Measurements from ENCODE around the gene CDH6.
"Not testable (repeated sequence)": the region's sequence is repeated elsewhere in the genome, so short reads cannot be mapped to it uniquely, and the experiment has no call there.

Gene CDH6

DNA sequence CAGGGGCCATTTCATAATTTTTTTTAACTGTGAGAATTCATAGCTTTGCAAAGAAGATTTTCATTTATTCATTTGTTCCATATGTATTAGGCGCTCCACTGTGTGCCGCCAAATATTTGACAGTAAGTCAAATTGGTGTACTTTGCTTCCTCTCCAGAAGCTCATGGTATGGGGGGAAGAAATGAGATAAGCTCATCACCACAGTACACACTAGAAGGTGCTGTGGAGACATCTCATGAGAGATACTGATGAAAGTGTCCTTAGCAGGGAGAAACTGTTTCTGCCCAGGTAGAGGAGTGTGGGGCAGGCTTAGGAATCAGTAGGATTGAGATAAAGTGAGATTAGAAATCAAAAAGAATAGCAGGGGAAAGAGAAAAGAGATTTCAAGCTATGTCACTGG is 136.2 kb downstream of the CDH6 start:
- DNase-seq (ENCODE audit: low spot score) = no peak

GRCh38 chr5:31332160-31332559 is 138.7 kb downstream of the CDH6 start:
- no peak for DNase-seq (ENCODE audit: low spot score)

DNA sequence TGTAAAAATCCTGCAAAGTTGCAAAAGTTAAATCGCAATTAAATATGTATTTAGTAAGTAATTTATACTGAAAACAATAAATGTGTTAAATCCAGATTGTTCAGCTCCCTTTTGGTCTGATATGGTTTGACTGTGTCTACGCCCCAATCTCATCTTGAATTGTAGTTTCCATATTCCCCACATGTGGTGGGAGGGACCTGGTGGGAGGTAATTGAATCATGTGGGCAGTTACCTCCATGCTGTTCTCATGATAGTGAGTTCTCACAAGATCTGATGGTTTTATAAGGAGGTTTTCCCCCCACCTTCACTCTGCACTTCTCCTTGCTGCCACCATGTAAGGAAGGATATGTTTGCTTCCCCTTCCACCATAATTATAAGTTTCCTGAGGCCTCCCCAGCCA is 140.0 kb downstream of the CDH6 start:
- DNase-seq (ENCODE audit: low spot score) = no peak

- no peak for DNase-seq (ENCODE audit: low spot score)
Observed at GRCh38 chr5:31334061-31334860, 140.8 kb downstream of the CDH6 start.

- no peak for DNase-seq (ENCODE audit: low spot score)
Observed at GRCh38 chr5:31335456-31335855, 142.0 kb downstream of the CDH6 start.

- DNase-seq (ENCODE audit: low spot score) = no peak
Observed at GRCh38 chr5:31343946-31344345, 150.5 kb downstream of the CDH6 start.

DNA sequence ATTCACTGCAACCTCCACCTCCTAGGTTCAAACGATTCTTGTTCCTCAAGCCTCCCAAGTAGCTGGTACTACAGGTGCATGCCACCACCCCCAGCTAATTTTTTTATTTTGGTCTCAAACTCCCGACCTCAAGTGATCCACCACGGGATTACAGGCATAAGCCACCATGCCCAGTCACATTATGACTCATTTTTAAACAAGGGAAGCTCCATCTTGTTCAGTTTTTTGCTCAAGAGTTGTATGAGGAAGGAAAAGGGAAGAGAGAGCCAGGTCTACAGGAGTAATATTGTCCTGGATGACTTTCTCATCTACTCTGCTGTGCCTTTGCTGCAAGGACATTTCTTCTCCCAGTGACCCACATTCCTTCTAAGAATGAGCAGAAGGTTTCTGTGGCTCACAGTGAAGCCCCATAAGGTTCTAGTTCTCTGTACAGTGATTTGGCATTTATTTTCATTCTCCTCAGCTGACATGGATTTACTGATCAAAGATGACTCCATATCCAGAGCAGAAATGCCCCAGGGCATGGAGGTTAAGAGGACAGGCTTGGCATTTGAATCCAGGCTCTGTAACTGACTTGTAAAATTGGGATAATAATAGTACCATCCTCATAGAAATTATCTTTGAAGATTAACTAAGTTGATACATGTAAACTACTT is 153.5 kb downstream of the CDH6 start:
- no peak for DNase-seq (ENCODE audit: low spot score)

DNA sequence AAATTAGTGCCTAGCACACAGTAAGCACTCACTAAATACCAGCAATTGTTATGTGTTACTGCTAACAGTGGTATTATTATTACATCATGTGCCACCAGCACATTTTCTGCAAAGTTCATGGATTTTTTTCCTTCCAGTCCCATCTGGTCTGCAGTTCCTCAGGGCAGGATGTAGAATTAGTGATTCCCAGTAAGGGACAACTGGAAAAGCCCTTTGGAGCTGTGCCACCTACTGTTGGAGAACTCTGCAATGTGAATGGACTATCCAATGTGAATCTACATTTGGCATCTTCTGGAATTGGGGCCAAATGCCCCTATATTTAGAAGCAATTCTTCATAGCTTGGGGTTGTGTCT is 154.0 kb downstream of the CDH6 start:
- DNase-seq (ENCODE audit: low spot score) = no peak

DNA sequence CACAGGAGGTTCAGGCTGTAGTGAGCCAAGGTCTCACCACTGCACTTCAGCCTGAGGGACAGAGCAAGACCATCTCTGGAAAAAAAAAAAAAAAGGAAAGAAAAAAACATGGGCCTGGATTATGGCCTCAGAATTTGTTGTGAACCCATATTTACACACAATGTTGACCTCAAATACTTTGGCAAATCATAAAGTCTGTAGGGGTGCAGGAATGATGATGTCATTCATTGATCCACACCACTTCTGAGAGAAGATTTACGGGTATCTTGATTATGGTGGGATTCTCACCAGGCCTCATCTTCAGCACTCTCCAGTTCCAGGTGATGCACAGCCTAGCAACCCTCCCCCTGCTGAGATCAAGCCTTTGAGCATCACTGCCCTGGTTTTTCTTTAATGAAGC is 156.9 kb downstream of the CDH6 start:
- DNase-seq (ENCODE audit: low spot score) = no peak

GRCh38 chr5:31355337-31355736 is 161.9 kb downstream of the CDH6 start:
- DNase-seq (ENCODE audit: low spot score) = no peak

DNA sequence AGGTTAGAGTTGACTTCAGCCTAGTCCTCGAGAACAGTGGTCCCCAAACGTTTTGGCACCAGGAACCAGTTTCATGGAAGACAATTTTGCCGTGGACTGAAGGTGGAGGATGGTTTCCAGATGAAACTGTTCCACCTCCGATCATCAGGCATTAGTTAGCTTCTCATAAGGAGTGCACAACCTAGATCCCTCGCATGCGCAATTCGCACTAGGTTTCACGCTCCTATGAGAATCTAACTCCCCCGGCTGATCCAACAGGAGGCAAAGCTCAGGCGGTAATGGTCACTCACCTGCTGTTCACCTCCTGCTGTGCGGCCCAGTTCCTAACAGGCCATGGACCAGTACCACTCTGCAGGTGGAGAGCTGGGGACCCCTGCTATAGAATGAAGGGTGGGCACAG is 163.6 kb downstream of the CDH6 start:
- no peak for DNase-seq (ENCODE audit: low spot score)

DNA sequence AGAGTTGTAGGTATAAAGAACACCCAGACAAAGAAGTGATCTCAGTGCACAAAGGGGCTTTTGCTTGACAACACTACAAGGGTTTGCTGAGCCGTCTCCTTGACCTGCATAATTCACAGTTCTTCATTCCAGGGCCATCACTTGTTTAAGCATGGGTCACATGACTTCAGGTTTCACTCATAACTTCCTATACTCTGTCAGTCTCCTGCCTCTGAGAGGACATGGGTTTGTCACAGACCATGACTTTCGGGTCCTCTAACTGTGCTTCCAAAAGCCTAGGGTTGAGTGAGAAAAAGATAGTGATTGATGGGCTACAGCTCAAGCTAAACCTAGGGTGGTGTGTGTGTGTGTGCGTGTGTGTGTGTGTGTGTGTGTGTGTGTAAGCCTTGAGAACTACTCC is 166.4 kb downstream of the CDH6 start:
- DNase-seq (ENCODE audit: low spot score) = no peak

DNA sequence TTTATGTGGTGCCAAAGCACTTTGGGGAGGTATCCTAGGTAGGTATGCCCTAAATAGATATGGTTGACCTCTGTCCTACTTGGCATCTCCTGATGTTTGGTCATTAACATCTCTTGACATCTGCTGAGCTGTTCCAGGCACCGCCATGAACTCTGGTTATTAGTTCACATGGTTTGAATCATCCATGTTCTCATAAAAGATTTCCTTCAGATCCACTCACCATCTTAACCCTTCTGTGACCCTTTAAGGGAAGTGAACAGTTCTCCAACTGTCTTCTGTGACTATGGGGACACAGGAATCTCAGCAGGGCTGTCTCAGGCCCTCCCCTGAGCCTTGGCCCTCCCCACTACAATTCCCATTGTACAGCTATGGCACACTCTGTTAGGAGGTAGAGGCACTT is 167.7 kb downstream of the CDH6 start:
- no peak for DNase-seq (ENCODE audit: low spot score)

- not testable (repeated sequence) for DNase-seq (ENCODE audit: low spot score)
Observed at GRCh38 chr5:31361704-31362528, 168.4 kb downstream of the CDH6 start.

DNA sequence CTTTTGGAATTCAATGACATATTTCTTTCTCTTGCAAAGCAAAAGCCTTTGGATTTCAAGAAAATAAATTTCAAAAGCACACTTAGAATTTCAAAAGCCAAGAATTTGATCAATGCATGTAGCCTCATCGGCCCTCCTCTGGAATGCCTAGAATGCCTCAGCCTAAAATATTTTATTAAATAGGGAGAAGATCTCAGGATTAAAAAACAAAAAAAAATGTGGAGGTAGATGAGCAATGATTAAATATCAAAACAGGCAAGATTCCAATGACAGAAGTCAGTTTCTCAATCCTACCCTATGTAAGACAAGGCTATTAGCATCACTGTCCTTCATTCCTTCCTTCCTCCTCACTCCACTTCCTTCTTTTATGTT is 169.0 kb downstream of the CDH6 start:
- no peak for DNase-seq (ENCODE audit: low spot score)

- DNase-seq (ENCODE audit: low spot score) = no peak
Observed at GRCh38 chr5:31362931-31363568, 169.6 kb downstream of the CDH6 start.

GRCh38 chr5:31364881-31365636 is 171.6 kb downstream of the CDH6 start:
- no peak for DNase-seq (ENCODE audit: low spot score)

- no peak for DNase-seq (ENCODE audit: low spot score)
Observed at GRCh38 chr5:31365776-31366175, 172.3 kb downstream of the CDH6 start.

GRCh38 chr5:31366941-31367340 is 173.5 kb downstream of the CDH6 start:
- DNase-seq (ENCODE audit: low spot score) = peak; percentile 9

- DNase-seq (ENCODE audit: low spot score) = no peak
Observed at GRCh38 chr5:31372124-31372523, 178.6 kb downstream of the CDH6 start.

DNA sequence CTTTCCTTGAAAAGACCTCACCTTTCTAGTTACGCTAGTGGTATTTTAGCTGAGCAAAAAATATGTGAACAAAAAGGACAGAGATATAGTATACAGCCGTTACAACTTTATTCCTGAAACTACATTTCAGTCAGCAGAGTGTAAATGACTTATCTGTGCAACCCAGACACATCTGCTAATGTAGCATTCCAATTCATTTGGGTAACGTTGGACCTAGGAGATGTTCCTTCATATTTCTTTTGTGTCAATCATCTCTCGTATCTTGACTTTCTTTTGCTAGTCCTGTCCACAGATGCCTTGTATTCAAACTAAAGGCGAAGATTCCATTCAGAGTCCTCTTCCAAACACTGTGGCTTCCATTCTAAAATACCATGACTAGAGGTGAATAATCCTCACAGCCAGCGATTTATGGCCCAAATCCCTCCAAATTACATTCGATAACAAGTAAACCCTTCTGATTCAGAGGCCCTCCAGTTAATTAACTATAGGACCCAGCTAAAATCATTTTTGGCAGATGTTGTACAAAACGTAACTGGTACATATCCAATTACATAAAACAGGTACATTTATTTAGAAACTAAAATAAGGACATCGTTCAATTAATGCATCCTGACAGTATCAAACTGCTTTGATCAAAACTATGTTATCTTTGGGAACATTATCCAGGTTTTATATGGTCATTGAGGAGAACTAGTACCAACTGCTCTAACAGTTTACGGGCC is 182.7 kb downstream of the CDH6 start:
- DNase-seq (ENCODE audit: low spot score) = no peak
